CD8-positive, alpha-beta memory T cell (primary cell): Measurements from ENCODE around the gene KAT6B. TPM values are rescaled to one million over a fixed set of nuclear protein-coding genes. Genes with fewer than 3 reads are reported as not detected.

ENCODE experiments used
- CTCF ChIA-PET: fragments of 350-600 bp; sonication (Branson Sonifier 250); formaldehyde crosslinking; loops from one replicate; lab custom pipeline; 2021; ENCODE audit warnings: antibody characterized with exemption; lab: Charles Lee
- POLR2A ChIA-PET: fragments of 350-600 bp; sonication (Branson Sonifier 250); formaldehyde crosslinking; loops from one replicate; lab custom pipeline; 2021; ENCODE audit warnings: antibody characterized with exemption; lab: Charles Lee
- DNase-seq, 5 donors: peaks; one replicate each; pipeline versions ENCODE4 v3.0.0 to v3.0.0-alpha.2; 2020 to 2022; ENCODE audit warnings: mixed read lengths in 1 of 5
- H3K27ac ChIP-seq: one replicate; pipeline ENCODE4 v1.7.0; 2013; ENCODE audit warnings: low read depth, mild to moderate bottlenecking, low read length, moderate library complexity
- H3K27me3 ChIP-seq: 2 replicates; pipeline ENCODE4 v1.7.0; 2013; ENCODE audit warnings: low read length, mild to moderate bottlenecking; ENCODE audit not compliant: insufficient read depth, poor library complexity, severe bottlenecking
- H3K36me3 ChIP-seq: 2 replicates; pipeline ENCODE4 v1.7.0; 2013; ENCODE audit warnings: mild to moderate bottlenecking, low read length, moderate library complexity; ENCODE audit not compliant: insufficient read depth
- H3K4me1 ChIP-seq: 2 replicates; pipeline ENCODE4 v1.7.0; 2013; ENCODE audit warnings: mild to moderate bottlenecking, low read length, moderate library complexity; ENCODE audit not compliant: insufficient read depth
- H3K4me3 ChIP-seq: 2 replicates; pipeline ENCODE4 v1.7.0; 2013; ENCODE audit warnings: mild to moderate bottlenecking, low read length
- H3K9me3 ChIP-seq: 2 replicates; pipeline ENCODE4 v1.7.0; 2013; ENCODE audit warnings: mild to moderate bottlenecking, low read length
- H3K27ac Mint-ChIP-seq, 8 donors: one replicate each; pipeline ENCODE4 v1.8.0; 2020 to 2021; ENCODE audit warnings: mixed read lengths in 8 of 8, mild to moderate bottlenecking in 6 of 8, inconsistent platforms in 3 of 8, moderate library complexity in 3 of 8
- H3K27me3 Mint-ChIP-seq, 2 donors: one replicate each; pipeline ENCODE4 v1.8.0; 2020 to 2021; ENCODE audit warnings: mixed read lengths in 2 of 2, mild to moderate bottlenecking in 1 of 2, moderate library complexity in 1 of 2
- H3K36me3 Mint-ChIP-seq, 3 donors: one replicate each; pipeline ENCODE4 v1.8.0; 2020 to 2021; ENCODE audit warnings: mixed read lengths in 3 of 3, inconsistent platforms in 1 of 3, mild to moderate bottlenecking in 1 of 3
- H3K4me1 Mint-ChIP-seq, 3 donors: one replicate each; pipeline ENCODE4 v1.8.0; 2020 to 2021; ENCODE audit warnings: mixed read lengths in 3 of 3, inconsistent platforms in 1 of 3, mild to moderate bottlenecking in 1 of 3
- H3K4me3 Mint-ChIP-seq, 7 donors: one replicate each; pipeline ENCODE4 v1.8.0; 2020 to 2021; ENCODE audit warnings: mixed read lengths in 7 of 7, mild to moderate bottlenecking in 6 of 7, moderate library complexity in 4 of 7, inconsistent platforms in 2 of 7
- H3K9me3 Mint-ChIP-seq, 5 donors: one replicate each; pipeline ENCODE4 v1.8.0; 2020 to 2022; ENCODE audit warnings: mixed read lengths in 5 of 5, mild to moderate bottlenecking in 3 of 5, moderate library complexity in 2 of 5, inconsistent platforms in 1 of 5
- polyA plus RNA-seq: library from polyadenylated mRNA; unstranded; fragments of 300-500 nt; fragmentation: Illumina TruSeq; gene quantifications from one replicate; pipeline ENCODE4 v1.2.3, GENCODE V29; 2021
- total RNA-seq, 2 experiments: library from RNA; stranded (reverse); gene quantifications; one replicate each; pipeline ENCODE4 v1.2.3, GENCODE V29; 2021

The KAT6B gene
- total and polyA plus RNA-seq, 3 experiments from 2014 or later: 21.8 to 32.8 (median 23.6) TPM

DNA sequence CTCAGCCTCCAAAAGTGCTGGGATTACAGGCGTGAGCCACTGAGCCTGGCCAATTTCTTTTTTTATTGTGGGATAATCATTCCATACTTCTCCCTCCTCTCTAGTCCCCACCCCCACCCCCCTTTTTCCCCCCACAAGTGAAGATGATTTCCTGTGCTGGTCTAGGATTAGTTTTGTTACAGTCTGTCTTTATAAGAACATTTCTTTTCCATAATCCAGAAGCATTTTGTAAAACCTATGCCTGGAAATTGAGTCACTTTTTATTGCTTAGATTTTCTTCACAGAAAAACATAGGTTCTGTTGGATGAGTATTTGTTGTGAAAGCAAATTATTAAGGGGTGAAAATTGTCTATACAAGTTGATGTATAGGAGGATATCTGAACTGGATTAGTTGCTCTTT is 98.9 kb downstream of the KAT6B start:
- H3K27ac ChIP-seq: no peak overlapping the region
- H3K27me3 Mint-ChIP-seq: no peaks in the 10 kb centered on the region
- no peak overlapping the region for H3K4me3 Mint-ChIP-seq
- ChIA-PET CTCF (no interaction called here), POLR2A (no interaction called here)
- no peaks in the 10 kb centered on the region for H3K9me3 ChIP-seq
- no peaks in the 10 kb centered on the region for H3K36me3 ChIP-seq
- no peak overlapping the region for H3K4me3 ChIP-seq
- H3K36me3 Mint-ChIP-seq: peaks cover 2 to 4% (median 3%) of the 10 kb centered on the region in 3 donors
- H3K27me3 ChIP-seq: no peaks in the 10 kb centered on the region
- no peak for DNase-seq
- peaks cover 42 to 75% (median 73%) of the 10 kb centered on the region in 3 donors for H3K4me1 Mint-ChIP-seq
- peaks cover 5% of the 10 kb centered on the region for H3K4me1 ChIP-seq
- peak overlapping the region in 1 of 8 donors; percentile 58 for H3K27ac Mint-ChIP-seq
- H3K9me3 Mint-ChIP-seq: peaks cover 0 to 1% (median 0%) of the 10 kb centered on the region in 5 donors

DNA sequence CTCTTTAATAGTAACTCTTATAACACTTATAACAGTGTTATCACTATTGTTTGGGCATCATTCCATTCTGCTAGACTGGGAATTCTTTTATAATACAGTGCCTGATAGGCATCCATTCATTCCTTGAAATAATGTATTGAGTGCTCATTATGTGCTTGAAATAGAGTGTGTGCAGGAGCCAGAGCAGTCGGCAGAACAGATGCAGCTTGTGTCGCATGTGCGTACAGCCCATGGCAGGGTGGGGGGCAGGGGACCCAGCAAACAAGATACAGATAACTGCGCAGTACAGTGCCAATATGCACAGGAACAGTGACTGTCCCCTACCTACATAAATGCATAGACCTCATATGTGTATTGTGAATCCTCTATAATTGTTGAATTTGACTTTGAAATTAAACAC is 99.3 kb downstream of the KAT6B start:
- ChIA-PET POLR2A (no interaction called here), CTCF (no interaction called here)
- Mint-ChIP-seq H3K4me1 (peaks cover 38 to 73% (median 69%) of the 10 kb centered on the region in 3 donors), H3K27me3 (no peaks in the 10 kb centered on the region), H3K9me3 (no peaks in the 10 kb centered on the region), H3K4me3 (no peak overlapping the region), H3K27ac (no peak overlapping the region), H3K36me3 (peaks cover 0 to 3% (median under 1%) of the 10 kb centered on the region in 3 donors)
- Histone ChIP-seq H3K4me1 (peaks cover 5% of the 10 kb centered on the region), H3K27ac (no peak overlapping the region), H3K36me3 (no peaks in the 10 kb centered on the region), H3K9me3 (no peaks in the 10 kb centered on the region), H3K4me3 (no peak overlapping the region), H3K27me3 (no peaks in the 10 kb centered on the region)
- no peak for DNase-seq

DNA sequence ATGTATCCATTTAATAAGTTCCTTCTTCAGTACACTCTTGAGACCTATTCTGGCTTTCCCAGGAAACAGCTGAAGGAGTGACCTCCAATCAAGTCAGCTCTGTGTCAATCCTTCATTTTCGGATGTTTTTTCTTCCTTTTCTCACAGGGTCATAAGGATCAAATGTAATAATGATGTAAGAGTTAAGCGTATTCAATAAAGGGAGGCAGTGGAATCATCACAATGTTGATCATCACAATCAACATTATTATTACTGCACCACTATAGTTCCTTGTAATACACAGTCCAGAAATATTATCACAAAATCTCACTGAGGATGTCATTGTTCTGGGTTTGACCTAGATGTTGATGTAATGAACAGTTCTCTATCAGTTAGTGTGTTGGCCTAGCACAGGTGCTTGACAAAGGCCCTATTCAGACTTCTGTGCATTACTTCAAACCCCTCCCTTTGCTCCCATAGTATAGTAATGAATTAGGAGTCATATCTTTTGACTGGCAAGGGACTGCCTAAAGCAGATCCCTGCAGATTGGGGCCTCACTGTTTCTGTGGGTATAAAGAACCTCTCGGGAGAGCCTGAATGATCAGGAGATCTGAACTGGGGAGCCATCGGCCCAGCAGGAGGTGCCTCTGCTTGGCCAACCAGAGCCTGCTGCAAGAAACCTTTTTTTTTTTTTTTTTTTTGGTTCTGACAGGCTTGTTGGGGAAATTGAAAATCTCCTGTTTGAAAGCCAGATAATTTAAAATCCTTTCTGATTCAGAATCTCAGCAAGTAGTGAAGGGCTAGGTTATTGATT is 100.6 kb downstream of the KAT6B start:
- Mint-ChIP-seq H3K4me1 (peaks cover 32 to 74% (median 64%) of the 10 kb centered on the region in 3 donors), H3K27ac (peak overlapping the region in 1 of 8 donors; percentile 9)

DNA sequence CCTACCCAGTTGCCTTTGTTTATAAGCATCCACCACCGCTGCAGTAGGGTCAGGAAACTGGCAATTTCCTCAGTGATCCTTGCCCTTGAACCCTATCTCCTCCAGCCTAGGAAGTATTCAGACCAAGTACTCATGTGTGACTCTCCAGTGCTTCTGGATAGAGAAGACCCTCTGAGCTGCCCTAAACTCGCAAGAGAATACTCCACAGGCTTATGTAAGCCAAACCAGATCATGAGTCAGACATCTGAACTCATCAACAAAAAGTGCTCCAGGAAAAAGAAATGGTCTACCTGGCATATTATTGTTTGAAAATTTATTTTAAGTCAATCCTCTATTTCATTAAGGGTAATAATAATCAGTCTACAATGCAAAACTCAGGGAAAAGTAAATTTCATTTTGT is 101.3 kb downstream of the KAT6B start:
- Mint-ChIP-seq H3K9me3 (no peaks in the 10 kb centered on the region), H3K36me3 (peaks cover 0 to 3% (median 1%) of the 10 kb centered on the region in 3 donors), H3K27me3 (no peaks in the 10 kb centered on the region), H3K4me1 (peaks cover 38 to 73% (median 64%) of the 10 kb centered on the region in 3 donors), H3K4me3 (no peak overlapping the region), H3K27ac (peak overlapping the region in 1 of 8 donors; percentile 3)
- DNase-seq: no peak
- no peaks in the 10 kb centered on the region for H3K36me3 ChIP-seq
- POLR2A ChIA-PET: no interaction called here
- H3K27me3 ChIP-seq: no peaks in the 10 kb centered on the region
- no peaks in the 10 kb centered on the region for H3K4me1 ChIP-seq
- H3K9me3 ChIP-seq: no peaks in the 10 kb centered on the region
- H3K27ac ChIP-seq: no peak overlapping the region
- CTCF ChIA-PET: no interaction called here
- H3K4me3 ChIP-seq: no peak overlapping the region

More for the DNA sequence above, 100.6 kb downstream of the KAT6B start:
- POLR2A ChIA-PET: no interaction called here
- Mint-ChIP-seq H3K9me3 (no peaks in the 10 kb centered on the region), H3K4me3 (no peak overlapping the region), H3K36me3 (peaks cover 0 to 3% (median 1%) of the 10 kb centered on the region in 3 donors), H3K27me3 (no peaks in the 10 kb centered on the region)
- CTCF ChIA-PET: no interaction called here
- no peaks in the 10 kb centered on the region for H3K4me1 ChIP-seq
- H3K9me3 ChIP-seq: no peaks in the 10 kb centered on the region
- no peak overlapping the region for H3K4me3 ChIP-seq
- H3K36me3 ChIP-seq: no peaks in the 10 kb centered on the region
- no peak for DNase-seq
- no peaks in the 10 kb centered on the region for H3K27me3 ChIP-seq
- H3K27ac ChIP-seq: no peak overlapping the region

DNA sequence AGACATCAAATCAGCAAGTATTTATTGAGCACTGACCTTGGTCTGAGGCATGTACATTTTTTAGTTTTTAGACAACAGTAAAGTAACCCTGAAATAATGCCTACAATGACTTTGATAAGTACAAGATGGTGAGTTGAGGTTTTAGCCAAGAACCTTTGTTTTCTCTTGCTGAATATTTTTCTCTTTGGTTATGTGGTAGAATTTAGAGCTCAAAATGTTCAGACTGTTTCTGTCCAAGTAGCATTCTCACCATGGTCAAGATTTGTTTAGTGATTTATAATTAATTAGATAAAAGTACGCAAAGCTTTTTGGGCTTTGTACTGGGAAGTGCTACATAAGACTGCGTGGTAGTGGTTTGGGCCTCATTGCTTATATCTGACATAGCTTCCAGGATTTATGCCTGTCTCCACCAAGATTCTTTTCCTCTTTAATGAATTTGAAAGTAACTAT is 102.4 kb downstream of the KAT6B start:
- Mint-ChIP-seq H3K9me3 (no peaks in the 10 kb centered on the region), H3K4me3 (no peak overlapping the region), H3K36me3 (peaks cover 0 to 6% (median 1%) of the 10 kb centered on the region in 3 donors), H3K27me3 (no peaks in the 10 kb centered on the region), H3K4me1 (peaks cover 34 to 73% (median 62%) of the 10 kb centered on the region in 3 donors), H3K27ac (no peak overlapping the region)
- H3K4me1 ChIP-seq: no peaks in the 10 kb centered on the region
- ChIA-PET CTCF (no interaction called here), POLR2A (no interaction called here)
- no peak overlapping the region for H3K4me3 ChIP-seq
- H3K9me3 ChIP-seq: no peaks in the 10 kb centered on the region
- no peak overlapping the region for H3K27ac ChIP-seq
- H3K36me3 ChIP-seq: no peaks in the 10 kb centered on the region
- no peaks in the 10 kb centered on the region for H3K27me3 ChIP-seq
- DNase-seq: no peak

DNA sequence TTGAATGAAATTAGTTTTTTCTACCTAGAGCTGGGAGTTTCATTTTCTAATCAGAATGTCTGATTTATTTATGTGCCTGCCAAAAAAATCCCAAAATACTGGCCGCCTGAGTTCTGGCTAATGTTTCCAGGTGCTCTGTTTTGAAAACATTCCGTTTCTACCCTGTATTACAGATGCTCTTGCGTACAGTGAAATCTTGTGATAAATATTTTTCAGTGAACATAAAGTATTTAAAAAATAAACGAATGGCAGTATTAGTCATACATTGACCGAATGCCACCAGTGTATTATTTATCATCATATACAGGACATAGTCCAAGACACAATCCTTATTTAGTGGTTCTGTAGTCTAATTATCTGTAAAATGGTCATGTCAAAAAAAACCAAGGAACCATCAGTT is 102.8 kb downstream of the KAT6B start:
- Histone ChIP-seq H3K4me3 (no peak overlapping the region), H3K36me3 (no peaks in the 10 kb centered on the region), H3K27me3 (no peaks in the 10 kb centered on the region), H3K27ac (no peak overlapping the region), H3K9me3 (no peaks in the 10 kb centered on the region), H3K4me1 (no peaks in the 10 kb centered on the region)
- Mint-ChIP-seq H3K36me3 (peaks cover 0 to 6% (median 1%) of the 10 kb centered on the region in 3 donors), H3K27me3 (no peaks in the 10 kb centered on the region), H3K27ac (no peak overlapping the region), H3K4me3 (no peak overlapping the region), H3K9me3 (no peaks in the 10 kb centered on the region), H3K4me1 (peaks cover 33 to 71% (median 60%) of the 10 kb centered on the region in 3 donors)
- POLR2A ChIA-PET: no interaction called here
- DNase-seq: no peak
- CTCF ChIA-PET: no interaction called here

DNA sequence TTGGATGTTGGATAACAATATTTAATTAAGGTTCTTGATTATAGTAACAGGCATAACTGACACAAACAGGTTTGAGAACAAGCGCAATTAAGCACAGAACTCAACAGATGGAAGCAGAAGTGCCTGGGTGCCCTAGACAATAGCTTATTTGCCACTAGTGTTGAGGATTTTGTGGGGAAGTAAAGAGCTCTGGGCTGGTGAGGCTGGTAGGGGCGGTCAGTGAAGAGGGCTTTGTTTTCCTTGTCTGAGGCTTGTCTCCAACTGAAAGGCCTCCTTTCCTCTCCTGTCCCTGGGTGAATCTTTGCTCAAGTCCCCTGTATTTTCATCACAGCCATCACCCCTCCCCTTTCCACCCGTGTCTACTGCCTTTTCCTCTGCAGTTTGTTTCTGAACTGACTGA is 104.6 kb downstream of the KAT6B start:
- Mint-ChIP-seq H3K9me3 (no peaks in the 10 kb centered on the region), H3K27me3 (no peaks in the 10 kb centered on the region), H3K27ac (no peak overlapping the region), H3K4me1 (peaks cover 38 to 72% (median 60%) of the 10 kb centered on the region in 3 donors), H3K36me3 (peaks cover 0 to 8% (median 3%) of the 10 kb centered on the region in 3 donors), H3K4me3 (no peak overlapping the region)
- no peak overlapping the region for H3K4me3 ChIP-seq
- H3K9me3 ChIP-seq: no peaks in the 10 kb centered on the region
- no peak for DNase-seq
- POLR2A ChIA-PET: no interaction called here
- H3K4me1 ChIP-seq: no peaks in the 10 kb centered on the region
- CTCF ChIA-PET: no interaction called here
- no peaks in the 10 kb centered on the region for H3K27me3 ChIP-seq
- no peaks in the 10 kb centered on the region for H3K36me3 ChIP-seq
- H3K27ac ChIP-seq: no peak overlapping the region

DNA sequence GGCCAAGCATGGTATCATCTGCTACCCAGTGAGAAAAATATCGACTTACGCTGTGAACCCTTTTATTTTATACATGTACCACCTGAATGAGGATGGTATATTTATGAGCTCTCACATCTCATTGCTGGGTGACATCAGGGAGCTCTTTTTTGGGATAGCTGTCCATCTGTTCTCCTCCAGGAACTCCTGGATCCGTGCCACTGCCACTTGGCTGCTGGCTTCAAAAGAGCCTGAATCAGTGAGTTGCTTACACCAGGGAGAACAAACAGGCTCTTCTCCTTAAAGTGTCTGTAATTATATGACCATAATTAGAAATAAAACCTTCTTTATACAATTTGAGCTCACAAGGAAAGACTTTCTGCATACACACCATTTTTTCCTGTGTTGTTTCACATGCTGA is 106.2 kb downstream of the KAT6B start:
- Mint-ChIP-seq H3K9me3 (no peaks in the 10 kb centered on the region), H3K4me3 (no peak overlapping the region)
- CTCF ChIA-PET: interaction anchor here (1.2 kb wide), 1 partner anchor 11 kb away, joined by 3 read pairs; no protein-coding TSS in a partner anchor

More for the DNA sequence above, 106.2 kb downstream of the KAT6B start:
- H3K27me3 ChIP-seq: no peaks in the 10 kb centered on the region
- Mint-ChIP-seq H3K27me3 (no peaks in the 10 kb centered on the region), H3K27ac (peak overlapping the region in 1 of 8 donors; percentile 7), H3K4me1 (peaks cover 29 to 66% (median 56%) of the 10 kb centered on the region in 3 donors), H3K36me3 (peaks cover 0 to 5% (median 3%) of the 10 kb centered on the region in 3 donors)
- H3K36me3 ChIP-seq: no peaks in the 10 kb centered on the region
- no peak for DNase-seq
- POLR2A ChIA-PET: no interaction called here
- no peak overlapping the region for H3K27ac ChIP-seq
- no peak overlapping the region for H3K4me3 ChIP-seq
- no peaks in the 10 kb centered on the region for H3K4me1 ChIP-seq
- H3K9me3 ChIP-seq: no peaks in the 10 kb centered on the region
